Measurements from ENCODE around the gene MYF6. TPM values are rescaled to one million over a fixed set of nuclear protein-coding genes. Genes with fewer than 3 reads are reported as not detected.

MYF6 gene
- total and polyA plus RNA-seq, 2 of the 13 experiments (the other 11 are each of a cell fraction or from before 2014, with no cell fraction given): not detected

DNA sequence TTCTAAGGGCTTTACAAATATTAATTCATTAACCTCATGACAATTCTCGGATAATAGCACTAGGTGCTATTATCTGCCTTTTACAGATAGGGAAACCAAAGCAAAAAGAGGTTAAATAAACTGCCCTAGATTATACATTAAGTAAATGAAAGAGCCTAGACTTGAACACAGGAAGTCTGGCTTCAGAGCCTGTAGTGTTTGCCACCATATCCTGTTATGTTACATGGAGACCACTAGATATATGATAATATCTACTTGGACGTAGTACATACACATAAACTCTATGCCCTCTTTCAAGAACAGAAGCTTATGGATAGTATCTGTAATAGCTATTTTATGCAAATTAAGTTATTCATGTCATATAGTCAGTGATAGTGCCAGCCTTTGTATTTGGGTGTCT, 16.9 kb upstream of the MYF6 start:
- ChIA-PET CTCF (ENCODE audit: low intra/inter-chr PET ratio, low total read pairs) (no interaction called here), POLR2A (no interaction called here)
- H3K4me1 ChIP-seq (ENCODE audit: insufficient read depth, low read length): no peaks in the 10 kb centered on the region
- H3K79me2 ChIP-seq (ENCODE audit: insufficient read depth, low read length): no peaks in the 10 kb centered on the region
- WGBS (ENCODE audit: low lambda C conversion rate): 3% methylated on average over 2 of the region's 2 CpGs
- no peak overlapping the region for H3K4me2 ChIP-seq (ENCODE audit: low read depth, low read length)
- no peak for DNase-seq (ENCODE audit: low spot score)
- no TSS peak for BruUV-seq (replicated peaks)
- H3K36me3 ChIP-seq (replicated peaks in 1 of 2; ENCODE audit: control insufficient read depth in 1 of 2, insufficient read depth in 2 of 2, low read length in 2 of 2): no peaks in the 10 kb centered on the region
- TF ChIP-seq SIN3A (IDR thresholded peaks at IDR 0.05; ENCODE audit: borderline replicate concordance, low read depth, low read length) (no peak), GATA4 (IDR thresholded peaks at IDR 0.05; ENCODE audit: borderline replicate concordance, low read depth) (no peak), GLI4 (CRISPR knock-in tag; IDR thresholded peaks at IDR 0.05; ENCODE audit: borderline replicate concordance) (no peak), ZNF576 (CRISPR knock-in tag; IDR thresholded peaks at IDR 0.05) (no peak), SP5 (CRISPR knock-in tag; IDR thresholded peaks at IDR 0.05; ENCODE audit: borderline replicate concordance, low read depth) (no peak), MIXL1 (CRISPR knock-in tag; IDR thresholded peaks at IDR 0.05) (no peak), GZF1 (CRISPR knock-in tag; IDR thresholded peaks at IDR 0.05) (no peak), FOXO1 (CRISPR knock-in tag; IDR thresholded peaks at IDR 0.05) (no peak), ARHGAP35 (CRISPR knock-in tag; IDR thresholded peaks at IDR 0.05; ENCODE audit: borderline replicate concordance) (no peak), MBD4 (IDR thresholded peaks at IDR 0.05; ENCODE audit: borderline replicate concordance, low read length) (no peak), ZNF672 (CRISPR knock-in tag; IDR thresholded peaks at IDR 0.05) (no peak), MAZ (IDR thresholded peaks at IDR 0.05; ENCODE audit: borderline replicate concordance, low read depth, low read length) (no peak), MAZ (CRISPR knock-in tag; IDR thresholded peaks at IDR 0.05; ENCODE audit: low read depth) (no peak), PBX2 (CRISPR knock-in tag; IDR thresholded peaks at IDR 0.05) (no peak), MTA1 (CRISPR knock-in tag; IDR thresholded peaks at IDR 0.05; ENCODE audit: borderline replicate concordance) (no peak)
- TF ChIP-seq, protein P1, sequence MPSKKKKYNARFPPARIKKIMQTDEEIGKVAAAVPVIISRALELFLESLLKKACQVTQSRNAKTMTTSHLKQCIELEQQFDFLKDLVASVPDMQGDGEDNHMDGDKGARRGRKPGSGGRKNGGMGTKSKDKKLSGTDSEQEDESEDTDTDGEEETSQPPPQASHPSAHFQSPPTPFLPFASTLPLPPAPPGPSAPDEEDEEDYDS (CRISPR knock-in tag; IDR thresholded peaks at IDR 0.05): no peak
- no peak for ATAC-seq
- no peaks in the 10 kb centered on the region for H3K27me3 ChIP-seq (ENCODE audit: control insufficient read depth in 1 of 2, insufficient read depth in 2 of 2, low read length in 2 of 2)
- intact Hi-C loops (cut with micrococcal nuclease; ENCODE audit: unreplicated experiment): no loop called here
- no peaks in the 10 kb centered on the region for H4K20me1 ChIP-seq (ENCODE audit: insufficient read depth, low read length)
- no peak for FAIRE-seq
- no peak overlapping the region for H3K4me3 ChIP-seq (replicated peaks in 1 of 3; ENCODE audit: insufficient read depth in 1 of 3, low read depth in 2 of 3, low read length in 3 of 3)
- no peak overlapping the region for H2AFZ ChIP-seq (ENCODE audit: low read length)
- in situ Hi-C loops (cut with HindIII; ENCODE audit: extremely low pct_ligation_motif_present, low pct_unique_long_range_greater_than_20kb): no loop called here
- H3K9ac ChIP-seq (ENCODE audit: insufficient read depth, low read depth, low read length): no peak overlapping the region
- no peak overlapping the region for H3K27ac ChIP-seq (ENCODE audit: extremely low read length, insufficient read depth, low read length)
- H3K9me3 ChIP-seq (ENCODE audit: low read length): no peaks in the 10 kb centered on the region
